GM19099 (cell line): Measurements from ENCODE around the gene RHOB.

Experiments used
- POLR2A ChIP-seq: IDR thresholded peaks from 3 replicates; pipeline ENCODE4 v1.6.1; 2011; ENCODE audit warnings: low read depth; ENCODE audit not compliant: insufficient read length; ENCODE audit errors: extremely low read depth

The RHOB gene

GRCh38 chr2:20453087-20453486 is 6.2 kb downstream of the RHOB start:
- TF ChIP-seq POLR2A = no peak

GRCh38 chr2:20454036-20454981 is 7.4 kb downstream of the RHOB start:
- TF ChIP-seq POLR2A = no peak

- TF ChIP-seq POLR2A = no peak
These were observed 8.3 kb downstream of the RHOB start for GRCh38 chr2:20455076-20455587.

DNA sequence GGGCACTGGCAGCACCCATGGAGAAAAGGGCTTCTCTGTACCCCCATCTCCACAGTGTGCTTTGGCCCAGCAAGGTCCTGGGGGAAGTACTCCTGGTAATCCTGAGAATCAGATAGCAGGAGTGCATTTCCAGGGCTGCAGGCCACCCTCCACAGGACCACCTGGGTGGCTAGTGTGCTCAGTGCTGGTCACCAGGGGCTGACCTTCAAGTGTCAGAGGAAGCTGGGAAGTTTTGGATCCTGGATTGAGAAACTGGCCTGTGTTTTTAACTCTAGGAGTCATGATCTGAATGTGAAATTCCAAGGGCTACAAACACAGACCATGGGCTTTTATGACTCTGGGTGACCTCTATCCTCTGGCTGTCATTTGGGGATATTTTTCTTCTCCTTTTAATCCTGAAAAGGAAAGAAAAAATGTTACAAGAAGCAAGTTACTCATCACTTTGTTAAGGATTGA is 9.3 kb downstream of the RHOB start:
- no peak for TF ChIP-seq POLR2A

DNA sequence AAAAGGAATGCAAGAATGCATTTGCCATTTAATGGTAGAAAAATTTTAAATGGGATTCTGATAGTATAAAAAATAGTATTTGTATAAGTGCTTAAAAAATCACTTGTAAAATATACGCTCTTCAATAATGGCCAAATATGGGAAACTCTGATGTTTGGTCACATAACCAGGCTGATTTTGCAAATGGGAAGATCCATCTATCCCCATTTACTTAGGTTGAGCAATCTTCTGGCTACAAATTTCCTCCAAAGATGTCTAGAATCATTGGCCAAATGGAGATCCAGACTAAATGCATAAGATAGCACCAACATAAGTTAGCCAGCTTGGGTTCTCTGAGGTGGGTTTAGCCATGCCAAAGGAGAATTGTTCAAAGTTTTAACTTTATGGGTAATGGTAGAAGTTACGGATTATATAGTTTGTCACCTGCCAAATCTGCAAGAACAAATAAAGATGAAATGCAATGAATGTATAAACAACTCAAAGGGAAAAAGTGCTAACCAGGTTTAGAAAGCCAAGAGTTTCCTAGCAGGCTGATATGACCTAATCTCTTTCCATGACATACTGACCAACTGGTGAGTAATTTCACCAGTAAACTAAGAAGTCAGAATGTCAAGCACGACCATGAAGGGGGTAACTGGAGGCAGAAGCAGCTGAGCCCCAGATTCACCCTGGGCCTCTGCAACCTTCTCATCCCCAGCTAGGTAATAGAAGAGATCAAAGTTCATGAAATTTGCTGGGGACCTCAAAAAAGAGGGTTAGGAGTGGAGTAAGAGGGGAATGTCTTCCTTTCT is 10.0 kb downstream of the RHOB start:
- TF ChIP-seq POLR2A = no peak

GRCh38 chr2:20457661-20458630 is 11.1 kb downstream of the RHOB start:
- TF ChIP-seq POLR2A = no peak

DNA sequence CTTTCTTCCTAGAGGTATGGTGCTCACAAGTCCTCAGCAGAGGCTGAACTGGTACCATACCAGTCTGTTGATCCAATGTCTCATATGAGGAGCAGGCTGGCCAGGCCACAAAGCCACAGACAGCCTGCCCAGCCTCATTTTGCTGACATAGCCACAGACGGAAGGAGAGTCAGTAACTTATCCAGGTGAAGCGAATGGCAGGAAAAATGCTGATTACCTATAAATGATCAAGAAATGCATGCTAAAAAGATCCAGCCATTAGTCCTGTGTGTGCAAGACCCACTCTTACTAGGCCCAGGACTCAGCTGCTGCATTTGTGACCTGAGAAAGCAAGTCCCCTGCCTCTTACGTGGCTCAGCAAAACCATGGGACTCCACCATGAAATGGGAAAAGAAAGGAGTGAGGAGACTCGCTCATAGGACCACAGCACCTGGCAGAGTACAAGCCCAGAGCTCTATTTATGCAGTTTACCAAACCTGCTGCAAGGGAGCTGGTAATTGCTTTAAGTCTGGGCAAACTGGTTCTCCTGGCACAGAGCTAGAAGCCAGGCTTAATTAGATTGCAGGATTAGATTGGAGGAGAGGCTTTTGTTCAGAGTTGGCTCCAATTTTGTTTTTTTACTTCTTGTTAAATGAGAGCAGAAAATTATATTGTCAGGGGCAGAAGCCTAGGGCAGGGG is 19.0 kb downstream of the RHOB start:
- no peak for TF ChIP-seq POLR2A

DNA sequence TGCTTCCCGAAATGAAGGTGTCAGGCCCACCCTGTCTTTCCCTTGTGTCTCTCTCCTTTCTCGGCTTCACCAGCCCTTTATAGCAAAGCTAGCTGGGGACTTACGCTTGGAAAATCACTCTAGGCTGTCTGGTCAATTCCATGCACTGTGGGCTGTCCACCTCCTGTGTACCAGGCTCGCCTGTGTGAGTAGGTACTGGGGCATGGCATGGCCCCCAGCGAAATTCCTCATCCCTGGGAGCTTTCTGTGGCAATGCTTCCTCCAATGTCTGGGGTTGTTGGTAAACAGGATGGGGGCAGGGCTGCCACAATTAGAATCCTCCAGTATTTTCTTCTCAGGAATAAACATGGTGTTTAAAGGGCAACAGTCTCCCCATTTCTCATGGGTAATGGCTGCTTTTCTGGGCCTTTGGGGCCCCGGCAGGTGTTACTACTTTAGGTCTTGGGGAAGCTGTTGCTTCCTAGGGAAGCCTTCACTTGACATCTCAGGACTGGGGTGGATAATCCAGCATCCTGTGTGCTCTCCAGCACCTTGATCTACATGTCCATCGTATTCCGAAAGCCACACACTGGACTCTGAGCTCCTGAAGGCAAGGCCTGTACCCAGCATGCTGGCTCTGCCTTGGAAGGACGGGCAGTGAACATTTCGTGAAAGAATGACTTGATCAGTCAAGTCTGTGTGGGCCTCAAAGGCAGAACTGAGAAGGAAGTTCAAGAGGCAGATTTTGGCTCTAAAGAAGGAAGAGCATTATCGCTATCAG is 21.1 kb downstream of the RHOB start:
- no peak for TF ChIP-seq POLR2A

DNA sequence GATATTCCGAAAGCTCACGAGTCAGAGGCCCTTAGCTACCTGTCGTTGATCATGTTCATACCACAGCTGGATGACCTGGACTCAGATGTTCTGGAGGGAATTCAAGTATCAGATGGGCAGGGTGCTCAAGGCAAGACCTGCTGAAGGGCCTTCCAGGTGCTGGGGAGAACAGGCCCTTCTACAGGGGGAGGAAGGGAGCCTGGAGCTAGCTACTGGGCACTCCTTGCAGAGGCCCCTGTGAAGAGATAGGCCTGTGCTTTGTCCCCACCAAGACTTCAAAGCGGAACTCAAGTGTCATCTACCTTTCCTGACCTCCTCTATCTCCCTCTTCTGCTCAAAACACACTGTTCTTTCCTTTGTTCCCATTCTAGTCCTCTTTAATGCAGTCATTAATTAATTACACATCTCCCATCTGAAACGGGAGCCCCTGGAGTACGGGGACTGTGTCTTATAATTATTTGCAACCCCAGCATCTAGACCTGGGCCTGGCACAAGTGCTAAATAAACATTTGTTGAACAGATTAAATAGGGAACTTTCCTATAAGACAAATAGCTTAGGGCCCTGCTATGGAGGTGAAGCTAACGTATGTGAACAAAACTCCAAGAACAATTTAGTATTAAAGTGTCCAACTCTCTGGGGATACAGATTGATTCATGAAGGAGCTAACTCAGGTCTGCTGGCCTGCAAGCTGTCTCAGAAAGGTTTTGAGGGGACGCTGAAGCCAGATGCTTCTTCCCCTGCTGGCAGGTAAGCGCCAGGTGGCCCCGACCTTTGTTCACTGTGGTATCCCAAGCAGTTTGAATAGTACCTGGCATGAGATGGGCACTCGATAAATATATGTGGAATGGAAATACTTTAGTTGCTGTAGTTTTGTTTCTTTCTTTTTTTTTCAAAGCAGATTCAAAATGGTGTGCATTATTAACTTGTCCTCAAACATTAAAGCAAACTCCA is 22.0 kb downstream of the RHOB start:
- no peak for TF ChIP-seq POLR2A

- no peak for TF ChIP-seq POLR2A
These were observed 22.7 kb downstream of the RHOB start for GRCh38 chr2:20469595-20469994.

GRCh38 chr2:20470211-20470610 is 23.3 kb downstream of the RHOB start:
- TF ChIP-seq POLR2A = no peak

GRCh38 chr2:20471148-20471547 is 24.3 kb downstream of the RHOB start:
- no peak for TF ChIP-seq POLR2A
